HL-60 (cell line): ENCODE data around the gene ABCG4.

Source experiments
- DNase-seq, 2 experiments: peaks; one replicate each; pipeline ENCODE4 v3.0.0-alpha.2; 2010 to 2020; ENCODE audit warnings: low read depth in 1 of 2, low spot score in 1 of 2
- H3K27ac ChIP-seq: fragments of 250-450 bp; sonication (Bioruptor Pico); replicated peaks from 2 replicates; pipeline ENCODE4 v1.5.1; 2020; ENCODE audit warnings: mild to moderate bottlenecking, moderate library complexity
- H3K27me3 ChIP-seq: fragments of 250-450 bp; sonication (Bioruptor Pico); 2 replicates; pipeline ENCODE4 v1.5.1; 2021; ENCODE audit warnings: mild to moderate bottlenecking, moderate library complexity; ENCODE audit not compliant: insufficient read depth, poor library complexity, severe bottlenecking
- H3K4me3 ChIP-seq: replicated peaks from 2 replicates; pipeline ENCODE4 v1.5.1; 2011; ENCODE audit warnings: mild to moderate bottlenecking, control low read depth, low read length; ENCODE audit not compliant: insufficient read depth
- GABPA ChIP-seq: IDR thresholded peaks from 2 replicates; pipeline ENCODE4 v1.6.1; 2012; ENCODE audit warnings: low read depth
- POLR2AphosphoS5 ChIP-seq: IDR thresholded peaks from 2 replicates; pipeline ENCODE4 v1.6.1; 2012; ENCODE audit warnings: low read depth
- SPI1 ChIP-seq: IDR thresholded peaks from 2 replicates; pipeline ENCODE4 v1.6.1; 2012; ENCODE audit warnings: low read depth, mild to moderate bottlenecking, borderline replicate concordance
- TF ChIP-seq, protein P1 (sequence below): IDR thresholded peaks from one replicate; pipeline ENCODE4 v1.5.1; 2011; ENCODE audit warnings: low read length, control low read depth, inconsistent platforms; ENCODE audit not compliant: insufficient read depth
- TF ChIP-seq, protein P2 (sequence below): IDR thresholded peaks from 2 replicates; pipeline ENCODE4 v1.6.1; 2012; ENCODE audit warnings: low read depth; ENCODE audit not compliant: insufficient replicate concordance

Gene ABCG4

DNA sequence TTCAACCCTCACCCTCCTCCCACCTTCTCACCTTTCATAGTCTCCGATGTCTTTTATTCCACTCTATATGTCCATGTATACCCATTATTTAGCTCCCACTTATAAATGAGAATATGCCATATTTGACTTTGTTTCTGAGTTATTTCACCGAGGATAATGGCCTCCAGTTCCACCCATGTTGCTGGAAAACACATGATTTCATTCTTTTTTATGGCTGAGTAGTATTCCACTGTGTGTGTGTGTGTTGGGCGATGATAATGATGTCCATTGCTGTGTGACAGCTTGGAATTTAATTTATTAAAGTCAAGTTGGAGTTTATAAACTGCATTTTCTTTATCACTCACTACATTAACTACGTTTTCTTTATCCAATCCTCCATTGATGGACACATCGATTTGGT lies 30.6 kb upstream of the ABCG4 start:
- TF ChIP-seq GABPA: no peak
- TF ChIP-seq, protein P1, sequence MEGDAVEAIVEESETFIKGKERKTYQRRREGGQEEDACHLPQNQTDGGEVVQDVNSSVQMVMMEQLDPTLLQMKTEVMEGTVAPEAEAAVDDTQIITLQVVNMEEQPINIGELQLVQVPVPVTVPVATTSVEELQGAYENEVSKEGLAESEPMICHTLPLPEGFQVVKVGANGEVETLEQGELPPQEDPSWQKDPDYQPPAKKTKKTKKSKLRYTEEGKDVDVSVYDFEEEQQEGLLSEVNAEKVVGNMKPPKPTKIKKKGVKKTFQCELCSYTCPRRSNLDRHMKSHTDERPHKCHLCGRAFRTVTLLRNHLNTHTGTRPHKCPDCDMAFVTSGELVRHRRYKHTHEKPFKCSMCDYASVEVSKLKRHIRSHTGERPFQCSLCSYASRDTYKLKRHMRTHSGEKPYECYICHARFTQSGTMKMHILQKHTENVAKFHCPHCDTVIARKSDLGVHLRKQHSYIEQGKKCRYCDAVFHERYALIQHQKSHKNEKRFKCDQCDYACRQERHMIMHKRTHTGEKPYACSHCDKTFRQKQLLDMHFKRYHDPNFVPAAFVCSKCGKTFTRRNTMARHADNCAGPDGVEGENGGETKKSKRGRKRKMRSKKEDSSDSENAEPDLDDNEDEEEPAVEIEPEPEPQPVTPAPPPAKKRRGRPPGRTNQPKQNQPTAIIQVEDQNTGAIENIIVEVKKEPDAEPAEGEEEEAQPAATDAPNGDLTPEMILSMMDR: no peak
- no peak for TF ChIP-seq POLR2AphosphoS5
- no peak for TF ChIP-seq SPI1
- TF ChIP-seq, protein P2, sequence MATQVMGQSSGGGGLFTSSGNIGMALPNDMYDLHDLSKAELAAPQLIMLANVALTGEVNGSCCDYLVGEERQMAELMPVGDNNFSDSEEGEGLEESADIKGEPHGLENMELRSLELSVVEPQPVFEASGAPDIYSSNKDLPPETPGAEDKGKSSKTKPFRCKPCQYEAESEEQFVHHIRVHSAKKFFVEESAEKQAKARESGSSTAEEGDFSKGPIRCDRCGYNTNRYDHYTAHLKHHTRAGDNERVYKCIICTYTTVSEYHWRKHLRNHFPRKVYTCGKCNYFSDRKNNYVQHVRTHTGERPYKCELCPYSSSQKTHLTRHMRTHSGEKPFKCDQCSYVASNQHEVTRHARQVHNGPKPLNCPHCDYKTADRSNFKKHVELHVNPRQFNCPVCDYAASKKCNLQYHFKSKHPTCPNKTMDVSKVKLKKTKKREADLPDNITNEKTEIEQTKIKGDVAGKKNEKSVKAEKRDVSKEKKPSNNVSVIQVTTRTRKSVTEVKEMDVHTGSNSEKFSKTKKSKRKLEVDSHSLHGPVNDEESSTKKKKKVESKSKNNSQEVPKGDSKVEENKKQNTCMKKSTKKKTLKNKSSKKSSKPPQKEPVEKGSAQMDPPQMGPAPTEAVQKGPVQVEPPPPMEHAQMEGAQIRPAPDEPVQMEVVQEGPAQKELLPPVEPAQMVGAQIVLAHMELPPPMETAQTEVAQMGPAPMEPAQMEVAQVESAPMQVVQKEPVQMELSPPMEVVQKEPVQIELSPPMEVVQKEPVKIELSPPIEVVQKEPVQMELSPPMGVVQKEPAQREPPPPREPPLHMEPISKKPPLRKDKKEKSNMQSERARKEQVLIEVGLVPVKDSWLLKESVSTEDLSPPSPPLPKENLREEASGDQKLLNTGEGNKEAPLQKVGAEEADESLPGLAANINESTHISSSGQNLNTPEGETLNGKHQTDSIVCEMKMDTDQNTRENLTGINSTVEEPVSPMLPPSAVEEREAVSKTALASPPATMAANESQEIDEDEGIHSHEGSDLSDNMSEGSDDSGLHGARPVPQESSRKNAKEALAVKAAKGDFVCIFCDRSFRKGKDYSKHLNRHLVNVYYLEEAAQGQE: no peak
- Histone ChIP-seq H3K27ac (no peak overlapping the region), H3K4me3 (no peak overlapping the region), H3K27me3 (no peaks in the 10 kb centered on the region)
- DNase-seq: no peak

DNA sequence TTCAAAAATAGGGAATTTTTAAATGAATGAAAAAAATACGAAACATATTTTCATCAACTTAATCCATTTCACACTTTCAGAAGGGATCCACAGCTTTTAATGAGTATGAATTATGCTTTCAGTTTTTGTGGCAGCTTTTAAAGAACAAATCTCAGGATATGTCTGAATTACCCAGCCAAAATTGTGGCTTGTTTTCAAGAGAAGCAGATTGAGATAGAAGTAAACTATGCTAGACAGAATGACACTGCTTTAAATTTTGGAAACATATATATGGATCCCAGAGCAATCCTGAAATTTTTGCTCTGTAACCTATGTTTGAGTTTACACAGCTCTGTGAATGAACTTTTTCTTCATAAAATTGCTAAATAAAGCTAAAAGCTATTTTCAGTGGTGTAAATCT lies 29.9 kb upstream of the ABCG4 start:
- TF ChIP-seq, protein P2: no peak
- TF ChIP-seq GABPA (no peak), SPI1 (no peak), POLR2AphosphoS5 (no peak)
- TF ChIP-seq, protein P1: no peak
- H3K27me3 ChIP-seq: no peaks in the 10 kb centered on the region

DNA sequence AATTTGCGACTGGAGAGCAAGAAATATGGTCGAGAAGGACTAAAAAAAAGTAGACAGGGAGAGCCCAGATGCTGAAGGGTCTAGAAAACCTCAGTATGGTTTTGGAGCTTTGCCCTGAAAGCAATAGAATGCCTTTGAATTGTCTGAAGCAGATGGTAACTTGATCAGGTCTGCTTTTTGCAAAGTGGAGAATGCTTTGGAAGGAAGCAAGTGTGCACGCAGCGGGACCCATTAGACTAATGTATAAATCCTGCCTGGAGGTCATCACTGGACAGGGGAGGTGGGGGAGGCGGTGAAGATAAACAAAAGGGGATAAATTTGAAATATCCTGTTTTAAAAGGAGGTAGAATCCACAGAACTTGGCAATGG lies 28.2 kb upstream of the ABCG4 start:
- no peak for DNase-seq
- H3K27me3 ChIP-seq: no peaks in the 10 kb centered on the region
- peak overlapping the region; percentile 69 for H3K27ac ChIP-seq
- H3K4me3 ChIP-seq: peak overlapping the region; percentile 41
- TF ChIP-seq GABPA (no peak), SPI1 (no peak), POLR2AphosphoS5 (no peak)
- TF ChIP-seq, protein P2: no peak
- TF ChIP-seq, protein P1: no peak

More for the DNA sequence above, 29.9 kb upstream of the ABCG4 start:
- no peak for DNase-seq
- no peak overlapping the region for H3K27ac ChIP-seq
- H3K4me3 ChIP-seq: no peak overlapping the region
